Astrocyte of the spinal cord (primary cell): ENCODE data around the gene C1RL.

Source experiments
- DNase-seq: peaks from one replicate; pipeline ENCODE4 v3.0.0; 2011; ENCODE audit warnings: low read depth, low spot score
- H3K4me3 ChIP-seq: 2 replicates; pipeline ENCODE4 v1.5.1; 2011; ENCODE audit warnings: low read depth, mild to moderate bottlenecking, low read length, moderate library complexity
- in situ Hi-C: cut with HindIII; loops from 2 replicates; pipeline ENCODE4 v1.10.0; 2017; ENCODE audit warnings: low sequenced_read_pairs
- TF ChIP-seq, protein P1 (sequence below): IDR thresholded peaks from 2 replicates; pipeline ENCODE4 v1.5.1; 2012; ENCODE audit warnings: low read depth, mild to moderate bottlenecking, low read length, inconsistent platforms

C1RL gene

DNA sequence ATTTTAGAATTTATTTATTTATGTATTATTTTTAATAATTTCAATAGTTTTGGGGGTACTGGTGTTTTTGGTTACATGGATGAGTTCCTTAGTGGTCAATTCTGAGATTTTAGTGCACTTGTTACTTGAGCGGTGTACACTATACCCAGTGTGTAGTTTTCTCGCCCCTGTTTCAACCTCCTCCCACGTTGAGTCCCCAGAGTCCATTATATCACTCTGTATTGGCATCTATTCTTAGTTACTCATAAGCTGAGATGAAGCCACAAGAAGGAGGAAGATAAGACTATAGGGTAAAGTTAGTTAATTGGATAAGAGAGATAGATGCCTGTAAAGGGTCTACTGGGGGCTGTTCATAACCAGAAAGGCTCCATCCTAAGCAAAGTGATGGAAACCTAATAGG lies 44.5 kb downstream of the C1RL start:
- TF ChIP-seq, protein P1, sequence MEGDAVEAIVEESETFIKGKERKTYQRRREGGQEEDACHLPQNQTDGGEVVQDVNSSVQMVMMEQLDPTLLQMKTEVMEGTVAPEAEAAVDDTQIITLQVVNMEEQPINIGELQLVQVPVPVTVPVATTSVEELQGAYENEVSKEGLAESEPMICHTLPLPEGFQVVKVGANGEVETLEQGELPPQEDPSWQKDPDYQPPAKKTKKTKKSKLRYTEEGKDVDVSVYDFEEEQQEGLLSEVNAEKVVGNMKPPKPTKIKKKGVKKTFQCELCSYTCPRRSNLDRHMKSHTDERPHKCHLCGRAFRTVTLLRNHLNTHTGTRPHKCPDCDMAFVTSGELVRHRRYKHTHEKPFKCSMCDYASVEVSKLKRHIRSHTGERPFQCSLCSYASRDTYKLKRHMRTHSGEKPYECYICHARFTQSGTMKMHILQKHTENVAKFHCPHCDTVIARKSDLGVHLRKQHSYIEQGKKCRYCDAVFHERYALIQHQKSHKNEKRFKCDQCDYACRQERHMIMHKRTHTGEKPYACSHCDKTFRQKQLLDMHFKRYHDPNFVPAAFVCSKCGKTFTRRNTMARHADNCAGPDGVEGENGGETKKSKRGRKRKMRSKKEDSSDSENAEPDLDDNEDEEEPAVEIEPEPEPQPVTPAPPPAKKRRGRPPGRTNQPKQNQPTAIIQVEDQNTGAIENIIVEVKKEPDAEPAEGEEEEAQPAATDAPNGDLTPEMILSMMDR, result no peak
- DNase-seq, result no peak
- in situ Hi-C loops, result no loop called here
- H3K4me3 ChIP-seq, result no peak overlapping the region

DNA sequence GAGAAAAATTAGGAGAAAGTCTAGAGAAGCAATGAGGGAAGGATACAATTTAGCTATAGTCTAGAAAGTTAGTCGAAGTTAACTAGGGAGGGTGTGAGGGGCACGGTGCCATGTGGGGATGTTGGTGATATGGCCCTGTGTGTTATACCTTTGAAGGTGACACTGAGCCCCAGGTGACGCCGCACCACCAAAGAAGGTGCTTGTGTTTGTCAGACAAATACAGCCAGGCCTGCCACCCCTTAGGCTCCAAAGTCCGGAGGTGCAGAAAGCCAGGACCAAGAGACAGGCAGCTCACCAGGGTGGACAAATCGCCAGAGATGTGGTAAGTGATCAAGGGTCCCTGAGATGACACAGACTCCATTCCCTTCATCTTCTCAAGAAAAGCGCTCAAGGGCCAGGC lies 47.4 kb downstream of the C1RL start:
- in situ Hi-C loops, result no loop called here
- H3K4me3 ChIP-seq, result no peak overlapping the region
- TF ChIP-seq, protein P1, result no peak
- DNase-seq, result no peak

DNA sequence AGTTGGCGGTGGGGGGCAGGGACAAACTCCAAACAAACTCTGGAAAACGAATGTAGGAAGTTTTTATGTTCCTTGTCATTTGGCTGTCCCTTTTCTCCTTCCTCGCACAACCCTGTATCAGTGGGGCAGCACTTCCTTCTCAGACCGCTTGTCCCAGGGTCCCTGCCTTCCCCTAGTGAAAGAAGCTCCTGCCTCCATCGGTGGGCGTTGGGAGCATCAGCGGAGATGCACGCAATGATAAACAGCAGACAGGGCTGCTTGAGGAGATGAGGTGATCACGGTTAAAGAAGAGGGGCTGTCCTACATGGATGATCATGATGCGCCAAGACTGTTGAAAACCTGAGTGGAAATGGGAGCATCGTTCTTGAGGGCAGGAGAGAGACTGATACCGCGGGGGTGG lies 47.9 kb downstream of the C1RL start:
- H3K4me3 ChIP-seq, result no peak overlapping the region

DNA sequence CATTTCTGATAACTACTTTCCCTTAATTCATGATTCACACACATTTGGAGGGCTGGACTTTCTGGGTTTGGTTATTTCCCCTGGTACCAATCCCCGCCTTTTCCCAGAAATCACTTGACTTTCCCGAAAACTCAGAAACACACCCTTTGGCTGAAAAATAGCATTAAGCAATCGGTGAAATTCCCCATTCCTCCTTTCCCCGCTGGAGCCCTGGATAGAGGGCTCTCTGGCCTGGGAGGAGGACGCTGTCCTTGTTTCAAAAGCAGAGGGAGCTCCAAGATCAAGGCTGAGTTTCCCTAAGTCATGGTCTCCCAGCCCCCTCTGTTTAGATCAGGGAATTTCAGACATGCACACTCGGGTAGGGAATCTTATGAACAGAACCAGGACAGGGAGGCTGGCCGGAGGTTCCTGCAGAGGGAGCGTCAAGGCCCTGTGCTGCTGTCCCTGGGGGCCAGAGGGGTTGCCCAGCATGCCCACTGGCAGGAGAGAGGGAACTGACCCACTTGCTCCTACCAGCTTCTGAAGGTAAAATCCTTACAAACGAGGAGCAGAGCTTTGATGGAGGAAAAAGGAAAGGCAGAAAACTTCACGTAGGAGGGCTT lies 48.6 kb downstream of the C1RL start, which contains the start of gene C1S:
C1S (plus strand) TSS at position 366 of the 602 bp plus-strand sequence. CDS start 1,195 bp downstream, outside the sequence.
- peak; percentile 88 for DNase-seq
- peak within 1 kb of the TSS; percentile 18 for H3K4me3 ChIP-seq
- TF ChIP-seq, protein P1, result peak; percentile 79
- in situ Hi-C loops, result no loop called here

More for the DNA sequence above, 47.9 kb downstream of the C1RL start:
- in situ Hi-C loops, result no loop called here
- TF ChIP-seq, protein P1, result no peak
- DNase-seq, result no peak

DNA sequence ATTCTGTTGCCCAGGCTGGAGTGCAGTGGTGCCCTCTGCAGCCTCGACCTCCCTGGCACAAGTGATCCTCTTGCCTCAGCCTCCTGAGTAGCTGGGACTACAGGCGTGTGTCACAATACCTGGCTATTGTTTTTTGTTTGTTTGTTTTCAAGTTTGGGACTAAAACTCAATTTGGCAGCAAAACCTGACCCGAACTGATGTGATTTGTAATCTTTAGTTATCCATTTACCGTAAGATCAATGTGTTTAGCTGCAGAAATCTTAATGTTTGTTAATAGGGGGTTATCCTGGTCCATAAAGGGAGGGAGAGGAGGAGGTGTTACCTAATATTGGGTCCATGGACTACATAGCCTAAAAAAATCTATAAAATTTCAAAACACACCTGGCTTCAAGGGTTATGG lies 49.2 kb downstream of the C1RL start:
- TF ChIP-seq, protein P1, result no peak
- DNase-seq, result no peak
- H3K4me3 ChIP-seq, result no peak overlapping the region
- in situ Hi-C loops, result no loop called here

DNA sequence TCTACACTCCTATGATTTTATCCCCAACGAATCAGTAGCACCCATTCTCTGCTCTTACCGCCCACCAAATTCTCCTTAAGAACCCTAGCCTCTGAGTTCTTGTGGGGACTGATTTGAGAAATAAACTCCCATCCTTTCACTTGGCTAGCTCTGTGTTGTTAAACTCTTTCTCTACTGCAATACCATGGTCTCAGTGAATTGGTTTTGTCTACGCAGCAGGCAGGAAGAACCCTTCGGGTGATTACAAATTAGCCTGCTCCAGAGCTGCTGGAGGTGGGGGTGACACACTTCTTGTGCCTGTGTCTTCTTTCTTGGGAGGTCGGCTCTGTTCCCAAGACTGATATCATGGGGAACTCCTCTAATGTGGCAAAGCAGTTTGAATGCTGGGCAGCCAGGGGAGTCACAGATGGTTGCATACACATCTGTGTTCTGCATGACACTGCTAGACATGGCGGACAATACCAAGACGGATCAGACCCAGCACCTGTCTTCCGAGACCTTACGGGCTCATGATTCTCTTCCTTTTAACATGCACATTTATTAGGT lies 50.1 kb downstream of the C1RL start:
- TF ChIP-seq, protein P1, result no peak
- in situ Hi-C loops, result no loop called here
- DNase-seq, result no peak
- H3K4me3 ChIP-seq, result no peak overlapping the region
